ENCODE results near the gene SPNS2. TPM values are rescaled to one million over a fixed set of nuclear protein-coding genes. Genes with fewer than 3 reads are reported as not detected.
A peak's percentile ranks its signal among the peaks of the same experiment; 100 is the strongest.

Gene SPNS2, protein sequence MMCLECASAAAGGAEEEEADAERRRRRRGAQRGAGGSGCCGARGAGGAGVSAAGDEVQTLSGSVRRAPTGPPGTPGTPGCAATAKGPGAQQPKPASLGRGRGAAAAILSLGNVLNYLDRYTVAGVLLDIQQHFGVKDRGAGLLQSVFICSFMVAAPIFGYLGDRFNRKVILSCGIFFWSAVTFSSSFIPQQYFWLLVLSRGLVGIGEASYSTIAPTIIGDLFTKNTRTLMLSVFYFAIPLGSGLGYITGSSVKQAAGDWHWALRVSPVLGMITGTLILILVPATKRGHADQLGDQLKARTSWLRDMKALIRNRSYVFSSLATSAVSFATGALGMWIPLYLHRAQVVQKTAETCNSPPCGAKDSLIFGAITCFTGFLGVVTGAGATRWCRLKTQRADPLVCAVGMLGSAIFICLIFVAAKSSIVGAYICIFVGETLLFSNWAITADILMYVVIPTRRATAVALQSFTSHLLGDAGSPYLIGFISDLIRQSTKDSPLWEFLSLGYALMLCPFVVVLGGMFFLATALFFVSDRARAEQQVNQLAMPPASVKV
- total RNA-seq (2014; rRNA removed; shearing (Covaris generic)), result 28.3 and 28.5 TPM in 2 replicates

DNA sequence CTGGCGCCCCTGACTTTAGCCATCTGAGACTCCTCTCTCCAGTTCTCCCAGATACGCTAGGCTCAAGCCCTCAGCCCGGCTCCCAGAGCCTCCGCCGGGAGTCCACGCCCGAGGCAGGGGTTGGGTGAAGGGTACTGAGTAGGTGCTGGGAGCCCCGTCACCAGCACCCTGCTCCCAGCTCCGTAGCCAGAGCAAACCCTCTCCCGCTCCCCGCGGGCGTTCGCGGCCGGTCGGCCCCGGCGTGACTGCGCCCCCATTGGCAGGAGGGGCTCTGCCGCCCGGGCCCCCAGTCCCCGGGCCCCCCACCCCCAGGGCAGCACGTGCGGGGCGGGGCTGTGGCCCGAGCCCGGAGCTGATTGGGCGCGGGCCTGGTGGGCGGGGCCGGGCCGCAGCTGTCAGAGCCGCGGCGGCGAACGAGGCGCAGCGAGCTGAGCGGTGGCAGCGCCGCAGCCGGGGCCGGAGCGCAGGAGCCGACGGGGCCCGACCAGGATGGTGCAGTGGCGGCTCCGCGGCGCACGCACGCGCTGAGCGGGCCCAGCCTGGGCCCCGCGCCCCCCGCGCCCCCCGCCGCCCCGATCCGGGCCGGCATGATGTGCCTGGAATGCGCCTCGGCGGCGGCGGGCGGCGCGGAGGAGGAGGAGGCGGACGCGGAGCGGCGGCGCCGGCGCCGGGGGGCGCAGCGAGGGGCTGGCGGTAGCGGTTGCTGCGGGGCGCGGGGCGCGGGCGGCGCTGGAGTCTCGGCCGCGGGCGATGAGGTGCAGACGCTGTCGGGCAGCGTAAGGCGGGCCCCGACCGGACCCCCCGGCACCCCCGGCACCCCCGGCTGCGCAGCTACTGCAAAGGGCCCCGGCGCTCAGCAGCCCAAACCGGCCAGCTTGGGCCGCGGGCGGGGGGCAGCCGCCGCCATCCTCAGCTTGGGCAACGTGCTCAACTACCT lies at the start of gene SPNS2:
Gene SPNS2, plus strand, starts transcription at position 421 of the 937 bp plus-strand sequence. Its CDS starts 167 bp downstream, at position 588.
- DNase-seq (ENCODE audit: low spot score), result peak; percentile 44

DNA sequence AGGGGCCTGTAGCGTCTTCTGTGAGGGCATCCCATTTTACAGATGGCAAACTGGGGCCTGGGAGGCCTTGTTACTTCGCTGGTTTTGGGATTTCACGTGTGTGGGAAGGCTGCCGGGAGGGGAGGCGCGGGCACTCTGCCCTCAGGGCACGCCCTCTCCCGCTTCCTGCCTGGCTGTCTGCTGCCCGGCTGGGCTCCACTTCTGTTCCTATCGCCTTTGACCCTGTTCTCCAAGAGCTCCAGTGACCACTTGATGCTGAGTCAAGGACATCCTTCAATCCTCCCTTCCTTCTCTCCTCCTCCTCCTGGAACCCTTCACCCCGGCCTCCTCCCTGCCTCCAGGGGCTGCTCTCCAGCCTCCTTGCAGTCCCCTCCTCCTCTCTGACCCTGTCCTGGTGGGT lies 48.9 kb upstream of the SPNS2 start:
- DNase-seq (ENCODE audit: low spot score), result peak; percentile 62

DNA sequence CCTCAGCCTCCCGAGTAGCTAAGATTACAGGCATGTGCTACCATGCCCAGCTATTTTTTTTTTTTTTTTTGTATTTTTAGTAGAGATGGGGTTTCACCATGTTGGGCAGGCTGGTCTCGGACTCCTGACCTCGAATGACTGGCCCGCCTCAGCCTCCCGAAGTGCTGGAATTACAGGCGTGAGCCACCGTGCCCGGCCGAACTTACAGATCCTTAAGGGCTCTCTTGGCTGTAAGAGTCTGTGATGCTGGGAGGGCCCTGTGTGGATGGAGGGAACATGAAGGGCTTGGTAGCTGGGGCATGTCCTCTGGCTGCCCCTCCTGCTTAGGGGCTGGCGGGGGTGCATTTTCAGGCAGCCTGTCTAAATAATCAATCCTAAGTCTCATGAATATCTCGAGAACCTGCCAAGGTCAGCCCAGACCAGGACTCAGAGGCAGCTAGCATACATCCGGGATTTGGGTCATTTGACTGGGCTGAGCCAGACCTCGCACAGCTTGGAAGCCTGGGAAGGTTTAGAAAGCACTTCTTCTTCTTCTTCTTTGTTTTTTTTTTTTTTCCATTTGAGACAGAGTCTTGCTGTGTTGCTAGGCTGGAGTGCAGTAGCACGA lies 47.9 kb upstream of the SPNS2 start:
- no peak for DNase-seq (ENCODE audit: low spot score)

DNA sequence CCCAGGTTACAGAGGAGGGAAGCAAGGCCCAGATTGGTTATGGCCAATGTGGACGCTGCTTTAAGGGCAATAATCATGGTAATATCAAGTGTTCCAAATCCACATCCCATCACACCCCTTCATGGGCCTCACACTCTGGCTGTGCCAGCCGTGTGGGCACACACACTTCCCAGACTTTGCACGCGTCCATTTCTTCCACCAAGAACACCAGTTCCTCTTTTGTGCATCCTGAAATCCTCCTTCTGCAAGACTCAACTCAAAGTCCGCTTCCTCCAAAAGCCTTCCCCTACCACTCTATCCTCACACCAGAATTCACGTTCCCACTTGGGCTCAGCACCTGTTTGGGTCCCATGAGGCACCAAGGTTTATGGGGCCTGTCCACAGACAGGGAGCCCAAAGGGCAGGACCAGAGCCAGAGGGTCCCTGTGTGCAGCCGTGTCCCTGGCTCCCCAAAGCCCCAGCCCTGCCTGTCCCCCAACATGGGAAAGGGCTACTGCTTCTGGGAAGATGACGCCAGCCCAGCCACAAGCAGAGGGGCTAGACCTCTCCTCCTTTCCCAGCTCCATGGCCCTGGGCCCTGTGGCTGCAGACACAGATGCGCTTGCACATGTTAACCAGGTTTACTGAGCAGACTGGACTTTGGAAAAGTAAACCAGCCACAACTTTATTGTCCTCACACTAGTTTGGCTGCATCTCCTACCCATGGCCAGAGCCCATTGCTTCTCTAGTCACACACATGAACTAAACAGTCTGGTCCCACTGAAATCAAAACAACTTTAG lies 44.7 kb upstream of the SPNS2 start:
- DNase-seq (ENCODE audit: low spot score), result no peak

DNA sequence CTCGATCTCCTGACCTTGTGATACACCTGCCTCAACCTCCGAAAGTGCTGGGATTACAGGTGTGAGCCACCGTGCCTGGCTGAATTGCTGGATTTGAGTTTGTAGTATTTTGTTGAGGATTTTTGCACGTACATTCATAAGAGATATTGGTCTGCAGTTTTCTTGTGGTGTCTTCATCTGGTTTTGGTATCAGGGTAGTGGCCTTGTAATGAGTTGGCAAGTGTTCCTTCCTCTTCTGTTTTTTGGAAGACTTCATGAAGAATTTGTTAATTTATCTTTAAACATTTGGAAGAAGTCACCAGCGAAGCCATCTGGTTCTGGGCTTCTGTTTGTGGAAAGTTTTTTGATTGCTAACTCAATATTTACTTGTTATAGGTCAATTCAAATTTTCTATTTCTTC lies 38.0 kb upstream of the SPNS2 start:
- DNase-seq (ENCODE audit: low spot score), result no peak

DNA sequence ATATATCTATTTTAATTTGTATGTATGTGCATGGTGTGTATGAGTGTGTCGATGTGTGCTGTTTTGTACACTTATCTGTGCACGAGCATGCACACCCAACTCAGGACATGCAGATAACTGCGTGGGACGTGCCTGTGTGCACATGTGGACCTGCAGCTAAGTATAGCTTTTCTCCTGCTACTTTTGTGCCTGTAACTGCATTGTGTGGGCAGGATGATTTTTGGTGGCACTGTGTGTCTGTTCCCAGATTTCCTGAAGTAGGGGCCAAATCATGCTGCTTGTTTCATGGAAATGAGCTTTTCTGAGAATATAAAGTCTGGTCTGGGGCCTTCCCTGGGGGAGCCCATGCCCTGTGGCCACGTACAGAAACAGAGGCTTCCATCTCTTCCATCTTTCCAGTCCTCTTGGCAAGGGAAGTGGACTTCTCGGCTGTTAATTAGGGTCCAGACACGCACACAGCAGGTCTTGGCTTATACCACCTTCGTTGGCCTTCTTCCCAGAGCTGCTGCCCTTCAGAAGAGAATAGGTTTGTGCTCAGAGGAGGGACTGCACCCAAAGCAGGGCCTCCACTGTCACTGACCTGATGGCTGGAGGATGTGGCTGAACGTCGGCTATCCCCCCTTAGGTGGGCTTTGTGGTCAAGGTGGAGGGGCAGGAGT lies 34.7 kb upstream of the SPNS2 start:
- no peak for DNase-seq (ENCODE audit: low spot score)

DNA sequence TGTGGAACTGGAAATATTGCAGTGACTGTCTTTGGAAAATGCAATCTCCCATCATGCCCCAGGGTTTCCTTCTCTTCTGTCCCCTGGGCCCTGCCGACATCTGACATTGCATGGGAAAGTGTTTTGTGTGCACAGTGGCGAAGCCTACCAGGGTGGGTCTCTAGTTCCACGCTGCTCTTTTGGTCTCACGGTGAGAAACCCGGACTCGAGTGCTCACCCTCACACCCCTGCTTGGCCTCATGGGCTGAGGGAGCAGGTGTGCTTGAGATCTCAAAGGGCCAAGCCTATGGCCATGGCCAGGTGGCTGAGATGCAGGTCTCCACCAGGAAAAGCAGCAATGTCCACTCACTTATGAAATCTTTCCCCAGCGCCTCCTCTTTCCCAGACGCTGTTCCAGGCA lies 32.9 kb upstream of the SPNS2 start:
- DNase-seq (ENCODE audit: low spot score), result no peak

DNA sequence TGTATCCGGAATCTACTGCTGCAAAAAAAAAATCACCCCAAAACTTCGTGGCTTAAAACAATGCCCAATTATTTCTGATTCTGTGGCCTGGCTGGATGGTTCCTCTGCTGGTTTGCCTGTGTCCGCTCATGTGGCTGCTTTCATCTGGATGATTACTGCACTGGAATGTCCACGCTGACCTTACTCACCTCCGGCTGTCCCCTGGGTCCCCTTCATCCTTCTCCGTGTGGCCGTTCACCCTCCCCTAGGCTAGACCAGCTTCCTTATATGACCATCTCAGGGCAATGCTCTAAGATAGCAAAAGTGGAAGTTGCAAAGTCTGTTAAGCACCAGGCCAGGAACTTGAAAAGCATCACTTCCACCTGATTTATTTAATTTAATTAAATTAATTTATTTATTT lies 31.4 kb upstream of the SPNS2 start:
- no peak for DNase-seq (ENCODE audit: low spot score)

DNA sequence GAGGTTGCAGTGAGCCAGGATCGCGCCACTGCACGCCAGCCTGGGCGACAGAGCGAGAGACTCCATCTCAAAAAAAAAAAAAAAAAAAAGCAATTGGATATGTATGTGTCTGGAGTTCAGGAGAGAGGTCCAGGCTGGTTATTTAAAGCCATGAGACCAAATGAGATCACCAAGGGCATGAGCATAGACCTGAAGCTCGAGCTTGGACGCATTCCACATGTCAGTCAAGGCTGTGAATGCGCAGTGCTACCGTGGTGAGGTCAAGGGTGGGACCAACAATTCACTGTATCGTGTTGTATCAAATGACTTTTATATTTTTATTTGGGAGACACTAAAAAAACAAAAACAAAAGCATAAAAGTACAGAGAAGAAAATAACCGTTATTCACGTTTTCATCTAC lies 29.1 kb upstream of the SPNS2 start:
- DNase-seq (ENCODE audit: low spot score), result no peak

DNA sequence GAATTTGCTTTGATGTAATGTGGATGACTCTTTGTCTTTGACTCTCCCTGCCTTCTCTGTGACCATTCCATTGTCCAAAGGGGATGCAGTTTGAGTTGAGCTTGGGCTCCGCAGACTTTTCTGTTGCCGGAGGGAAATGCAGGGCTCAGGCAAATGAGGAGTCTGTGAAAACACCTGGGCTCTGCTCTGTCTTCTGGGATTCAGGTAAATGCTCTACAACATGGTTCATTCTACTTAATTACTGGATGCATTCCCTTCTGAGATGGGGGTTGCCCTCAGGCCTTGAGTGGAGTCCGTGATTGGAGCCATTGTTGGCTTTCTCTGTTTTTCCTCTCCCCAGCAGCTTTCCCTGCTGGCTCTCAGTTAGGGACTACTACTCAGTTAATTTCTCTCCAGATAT lies 26.4 kb upstream of the SPNS2 start:
- DNase-seq (ENCODE audit: low spot score), result no peak

DNA sequence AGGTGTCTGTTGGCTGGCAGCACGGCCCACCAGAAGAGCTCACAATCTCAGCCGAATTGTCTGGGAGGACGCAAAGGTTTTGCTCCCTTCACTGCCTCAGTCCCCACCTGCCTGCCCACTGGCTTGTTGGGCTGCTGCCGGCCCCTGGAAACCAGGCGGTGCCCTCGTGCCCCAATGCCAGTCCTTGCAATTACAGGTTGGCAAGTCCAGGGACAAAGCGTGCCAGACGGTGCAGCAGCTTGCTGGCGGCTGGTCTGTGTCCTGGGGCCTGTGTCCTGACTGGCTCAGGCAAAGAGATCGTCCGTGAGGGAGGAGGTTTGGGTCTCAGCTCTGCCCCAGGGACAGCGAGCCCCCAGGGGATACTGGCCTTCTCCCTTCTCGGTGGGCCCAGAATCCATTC lies 24.6 kb upstream of the SPNS2 start:
- DNase-seq (ENCODE audit: low spot score), result no peak

DNA sequence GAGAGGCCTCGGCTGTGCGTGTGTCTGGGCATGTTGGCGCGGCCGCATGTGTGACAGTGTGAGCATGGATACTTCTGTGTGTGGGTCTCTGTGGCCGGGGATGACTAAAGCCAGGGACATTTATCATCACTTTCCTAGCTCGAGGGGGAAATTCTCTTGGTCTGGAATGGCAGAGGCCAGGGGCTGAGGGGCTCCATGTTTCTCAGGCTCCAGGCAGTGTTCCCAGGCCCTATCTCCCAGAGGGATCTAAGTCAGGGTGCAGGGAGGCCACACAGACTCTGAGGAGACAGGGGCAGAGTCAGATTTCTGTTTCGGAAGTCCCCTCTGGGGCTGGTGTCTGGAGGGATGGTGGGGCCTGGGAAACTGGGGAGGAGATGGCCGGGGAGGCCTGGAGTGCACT lies 23.7 kb upstream of the SPNS2 start:
- DNase-seq (ENCODE audit: low spot score), result no peak

DNA sequence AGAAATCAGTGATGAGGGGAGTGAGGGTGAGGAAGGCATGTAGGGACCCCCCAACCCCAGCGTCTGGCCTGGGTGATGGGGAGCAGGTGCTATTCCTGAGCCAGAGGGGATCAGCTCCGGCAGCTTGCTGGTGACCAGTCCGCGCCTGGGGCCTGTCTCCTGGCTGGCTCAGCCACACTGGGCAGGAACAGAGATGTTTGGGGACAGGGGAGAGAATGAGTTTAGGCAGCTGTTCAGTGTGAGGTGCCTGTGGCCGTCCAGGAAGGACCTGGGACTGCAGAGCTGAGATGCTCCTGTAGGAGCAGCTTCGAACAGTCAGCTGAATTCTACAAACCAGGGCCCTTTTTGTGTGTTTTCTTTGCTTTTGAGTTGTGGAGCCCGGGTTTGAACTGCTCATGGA lies 23.2 kb upstream of the SPNS2 start:
- DNase-seq (ENCODE audit: low spot score), result no peak

DNA sequence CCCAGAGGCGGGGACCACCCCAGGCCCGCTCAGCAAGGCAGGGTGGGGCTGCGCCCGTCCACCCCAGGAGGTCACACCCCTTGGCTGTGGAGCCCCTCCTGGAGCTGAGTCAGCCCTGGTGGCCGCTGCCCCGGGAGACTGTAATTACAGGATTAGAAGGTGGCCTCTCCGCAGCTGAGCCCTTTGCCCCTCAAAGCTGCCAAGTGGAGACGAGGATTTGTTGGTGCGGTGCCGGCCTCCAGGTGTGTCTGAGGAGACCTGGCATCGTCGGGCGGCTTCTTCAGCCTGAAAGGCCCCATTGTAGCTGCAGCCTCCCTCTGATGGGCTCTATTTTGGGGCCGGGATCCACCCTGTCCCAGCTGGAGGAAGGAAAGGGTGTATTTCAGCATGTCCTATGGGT lies 22.7 kb upstream of the SPNS2 start:
- peak; percentile 54 for DNase-seq (ENCODE audit: low spot score)

DNA sequence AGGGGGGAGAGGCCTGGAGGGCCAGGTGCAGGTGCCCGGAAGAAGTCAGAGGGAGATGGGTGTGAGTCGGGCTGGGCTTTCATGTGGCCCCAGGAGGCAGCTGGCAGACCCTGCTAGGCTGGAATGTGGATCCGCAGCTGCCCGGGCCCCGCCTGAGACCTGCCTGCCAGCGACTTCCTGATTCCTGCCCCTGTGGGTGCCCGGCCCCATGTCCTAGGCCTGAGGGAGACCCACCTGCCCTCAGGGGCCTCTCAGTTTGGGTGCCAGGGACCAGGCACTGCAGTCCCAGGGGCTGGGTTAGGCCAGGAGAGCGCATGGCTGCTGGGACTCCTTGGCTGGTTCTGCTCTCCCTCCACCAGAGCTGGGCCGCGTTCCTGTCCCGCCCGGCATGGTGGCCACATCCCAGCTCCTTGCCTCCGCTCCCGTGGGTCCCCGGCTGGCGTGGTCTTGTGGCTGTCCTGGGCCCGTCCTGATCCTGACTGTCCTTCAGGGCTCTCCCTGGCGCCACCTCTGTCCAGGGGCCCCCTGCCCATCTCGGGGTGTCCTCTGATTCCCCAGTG lies 22.1 kb upstream of the SPNS2 start:
- DNase-seq (ENCODE audit: low spot score), result peak; percentile 51

DNA sequence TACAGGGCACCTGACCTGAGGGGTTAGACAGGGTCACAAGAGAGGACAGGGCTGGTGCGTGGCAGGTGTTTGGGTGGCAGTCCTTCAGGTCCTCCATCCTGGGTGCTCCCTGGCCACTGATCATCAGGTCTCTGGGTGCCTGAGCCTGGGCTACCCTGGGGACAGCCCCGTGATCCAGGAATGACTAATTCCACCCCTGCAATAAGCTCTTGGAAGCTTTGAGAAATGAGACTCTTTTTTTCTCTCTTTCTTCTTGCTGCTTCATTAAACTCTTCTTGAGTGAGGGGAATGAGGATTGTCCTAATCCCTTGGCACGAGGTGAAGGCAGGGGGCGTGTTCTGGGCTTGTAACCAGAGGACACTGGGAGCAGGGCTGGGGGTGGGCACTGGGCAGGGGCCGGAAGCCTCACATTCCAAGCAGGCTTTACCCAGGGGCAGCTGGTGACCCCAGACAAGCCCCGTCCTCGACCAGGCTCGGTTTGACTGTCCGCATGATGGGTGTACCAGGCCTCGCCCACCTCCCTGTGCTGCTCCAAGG lies 21.4 kb upstream of the SPNS2 start:
- peak; percentile 40 for DNase-seq (ENCODE audit: low spot score)

DNA sequence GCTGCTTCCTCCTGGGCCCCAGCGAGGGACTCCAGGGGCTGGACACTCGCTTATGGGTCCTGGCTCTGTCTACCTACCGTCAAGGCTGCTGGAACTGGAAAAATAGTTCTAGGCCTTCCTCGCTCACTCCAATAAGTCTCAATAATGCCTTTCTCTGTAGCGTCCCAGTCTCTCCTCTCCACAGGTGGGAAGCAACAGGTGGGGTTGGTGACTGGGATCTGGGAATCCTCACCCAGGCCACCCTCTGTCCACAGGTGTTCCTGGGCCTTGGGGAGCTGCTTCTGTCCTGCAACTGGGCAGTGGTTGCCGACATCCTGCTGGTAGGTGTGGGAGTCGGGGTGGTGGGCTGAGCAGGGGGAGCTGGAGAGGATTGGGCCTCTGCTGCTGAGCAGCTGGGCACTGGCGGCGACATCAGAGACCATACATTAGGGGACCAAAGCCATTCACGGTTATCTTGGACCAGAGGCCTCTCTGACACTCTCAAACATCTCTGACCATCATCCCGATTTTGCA lies 20.3 kb upstream of the SPNS2 start:
- DNase-seq (ENCODE audit: low spot score), result no peak

DNA sequence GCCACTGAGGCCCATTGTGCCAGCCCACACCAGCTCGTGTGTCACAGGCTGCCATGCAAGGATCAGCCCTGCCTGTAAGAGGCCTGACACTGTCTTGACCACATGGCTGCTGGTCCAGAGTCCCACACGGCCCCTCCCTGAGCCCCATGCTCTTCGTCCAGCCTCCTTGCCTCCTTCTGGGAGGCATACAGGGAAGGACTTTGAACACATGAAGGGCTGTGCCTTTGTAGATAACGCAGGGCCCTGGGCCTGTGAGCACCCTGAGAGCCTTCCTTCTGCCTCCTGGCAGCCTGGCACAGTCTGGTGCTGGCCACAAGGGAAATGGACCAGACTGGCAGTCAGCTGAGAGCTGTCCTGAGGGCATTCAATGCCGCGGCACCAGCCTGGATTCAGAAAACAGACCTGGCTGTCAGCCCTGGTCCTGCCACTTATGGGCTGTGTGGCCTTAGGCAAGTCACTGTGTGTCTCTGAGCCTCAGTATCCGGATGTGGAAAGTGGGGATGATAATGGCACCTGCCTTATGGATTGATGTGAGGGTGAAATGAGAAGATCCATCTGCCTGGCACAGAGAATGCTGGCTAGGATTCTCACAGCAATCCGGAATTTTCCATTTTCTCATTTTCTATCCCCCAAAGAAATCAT lies 19.2 kb upstream of the SPNS2 start:
- DNase-seq (ENCODE audit: low spot score), result no peak

DNA sequence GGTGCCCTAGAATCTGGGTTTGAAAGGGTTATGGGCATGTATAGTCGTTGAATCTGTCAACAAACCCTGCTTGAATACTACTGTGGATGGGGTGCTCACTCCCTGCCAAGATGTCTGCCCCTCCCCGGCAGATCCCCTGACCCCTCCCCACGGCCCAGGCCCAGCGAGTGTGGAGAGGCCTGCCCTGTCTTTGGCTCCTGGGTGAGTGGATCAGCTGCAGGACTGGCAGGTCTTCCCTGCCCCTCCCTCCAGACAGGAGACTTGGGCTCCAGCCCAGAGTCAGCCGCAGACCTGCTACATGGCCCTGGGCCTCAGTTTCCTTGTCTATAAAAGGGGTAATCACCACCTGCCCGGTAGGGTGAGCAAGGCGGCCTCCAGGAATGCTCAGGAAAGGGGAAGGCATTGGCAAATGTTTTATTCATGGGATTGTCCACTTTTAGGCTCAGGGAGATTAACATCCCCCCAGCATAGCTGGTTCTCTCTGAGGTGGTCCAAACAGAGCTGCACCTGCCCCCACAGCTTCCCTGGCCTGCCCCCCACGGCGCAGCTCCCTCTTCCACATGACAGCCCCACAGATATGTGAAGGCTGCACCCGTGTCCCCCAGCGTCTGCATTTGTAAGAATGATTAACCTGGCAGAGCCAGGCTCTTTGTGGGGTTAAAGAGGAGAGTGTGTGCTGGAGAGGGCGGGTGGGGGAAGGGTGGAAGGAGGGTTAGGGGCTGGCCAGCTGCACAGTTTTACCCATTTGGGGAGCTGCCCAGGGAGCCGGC lies 18.5 kb upstream of the SPNS2 start:
- no peak for DNase-seq (ENCODE audit: low spot score)

All from A172 (cell line).